Activated T-helper 1 cell treated with anti-CD3 and anti-CD28 coated beads, Interleukin-12 subunit alpha, Interleukin-12 subunit beta, Interleukin-2, Interleukin-4 antibody, amounts not matched to agents 30 ng/mL and 10 ng/mL and 1 ng/mL, durations not matched to agents 14 hours and 24 hours and 36 hours (primary cell): ENCODE data around the gene NPS. TPM values are rescaled to one million over a fixed set of nuclear protein-coding genes. Genes with fewer than 3 reads are reported as not detected.

Experiments
- DNase-seq: peaks from one replicate; pipeline ENCODE4 v3.0.0; 2021; ENCODE audit warnings: low spot score
- H3K27ac Mint-ChIP-seq: one replicate; pipeline ENCODE4 v1.8.0; 2021; ENCODE audit warnings: mild to moderate bottlenecking, mixed read lengths
- H3K27me3 Mint-ChIP-seq: one replicate; pipeline ENCODE4 v1.8.0; 2022; ENCODE audit warnings: mild to moderate bottlenecking, moderate library complexity, mixed read lengths; ENCODE audit not compliant: insufficient read depth
- H3K36me3 Mint-ChIP-seq: one replicate; pipeline ENCODE4 v1.8.0; 2021; ENCODE audit warnings: low read depth, mixed read lengths
- H3K4me1 Mint-ChIP-seq: one replicate; pipeline ENCODE4 v1.8.0; 2021; ENCODE audit warnings: low read depth, mixed read lengths
- H3K4me3 Mint-ChIP-seq: one replicate; pipeline ENCODE4 v1.8.0; 2021; ENCODE audit warnings: mild to moderate bottlenecking, moderate library complexity, mixed read lengths
- H3K9me3 Mint-ChIP-seq: one replicate; pipeline ENCODE4 v1.8.0; 2021; ENCODE audit warnings: mixed read lengths
- intact Hi-C: fragments of 100-400 bp; cut with micrococcal nuclease; formaldehyde crosslinking; loops from one replicate; pipeline ENCODE4 v1.15.1; 2024
- total RNA-seq: library from RNA; stranded (reverse); gene quantifications from 2 replicates; pipeline ENCODE4 v1.2.3, GENCODE V29; 2022

The NPS gene
- total RNA-seq, 1 donor from 2014 or later, result not detected

DNA sequence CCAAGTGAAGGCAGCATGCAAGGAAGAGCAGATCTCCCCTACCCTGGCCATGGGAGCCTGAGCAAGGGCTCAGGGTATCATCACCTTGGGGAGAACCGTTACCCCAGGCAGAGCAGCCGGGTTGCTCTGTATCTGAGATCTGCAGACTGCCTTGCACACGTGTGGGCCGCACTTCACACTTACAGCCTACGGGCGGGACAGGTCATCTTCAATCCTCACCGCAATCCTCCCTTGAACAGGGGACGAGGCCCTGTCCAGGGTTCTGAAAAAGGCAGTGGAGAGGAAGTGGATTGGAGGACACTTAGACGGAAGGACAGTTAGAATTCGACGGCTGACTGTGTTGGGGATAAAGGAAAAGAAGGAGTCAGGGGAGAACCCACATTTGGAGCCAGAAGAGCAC lies 51.4 kb downstream of the NPS start:
- intact Hi-C loops, result no loop called here
- Mint-ChIP-seq H3K9me3 (no peaks in the 10 kb centered on the region), H3K36me3 (no peaks in the 10 kb centered on the region), H3K27me3 (peaks cover 2% of the 10 kb centered on the region), H3K4me3 (no peak overlapping the region), H3K4me1 (no peaks in the 10 kb centered on the region), H3K27ac (no peak overlapping the region)
- no peak for DNase-seq

Other genes with a start within 250 kb of the NPS start
- not detected in 2 replicates for gene FOXI2, start 187.9 kb downstream of the NPS start, total RNA-seq